ENCODE results near the gene PER1.

GRCh38 chr17:8147805-8148404 lies 4.3 kb downstream of the PER1 start:
- TF ChIP-seq EZH2 (IDR thresholded peaks at IDR 0.05) (no peak), POLR2AphosphoS5 (IDR thresholded peaks at IDR 0.05; ENCODE audit: borderline replicate concordance, low read depth, low read length) (no peak), FOXP2 (optimal IDR thresholded peaks at IDR 0.05; ENCODE audit: control extremely low read depth, extremely low read length, insufficient read depth) (no peak)

Measured in SK-N-MC (cell line).